HepG2 (cell line): ENCODE results near the gene GNG7. TPM values are rescaled to one million over a fixed set of nuclear protein-coding genes. Genes with fewer than 3 reads are reported as not detected.

Experiments used
- BRCA1 ChIP-seq: sonication (generic); formaldehyde crosslinking; IDR thresholded peaks from 2 replicates; pipeline ENCODE4 v1.4.0; 2020; ENCODE audit warnings: missing genetic modification reagents
- THYN1 ChIP-seq: sonication (generic); formaldehyde crosslinking; IDR thresholded peaks from 2 replicates; pipeline ENCODE4 v1.8.1; 2023; ENCODE audit warnings: low read depth, mild to moderate bottlenecking, moderate library complexity, missing genetic modification reagents, borderline replicate concordance
- ZBTB10 ChIP-seq: sonication (generic); formaldehyde crosslinking; IDR thresholded peaks from 2 replicates; pipeline ENCODE4 v1.4.0; 2020; ENCODE audit warnings: missing genetic modification reagents, borderline replicate concordance
- ZMYM2 ChIP-seq: sonication (generic); formaldehyde crosslinking; IDR thresholded peaks from 2 replicates; pipeline ENCODE4 v1.8.0; 2022; ENCODE audit warnings: mild to moderate bottlenecking, missing genetic modification reagents
- ZNF10 ChIP-seq: sonication (generic); formaldehyde crosslinking; IDR thresholded peaks from 2 replicates; pipeline ENCODE4 v1.4.0; 2020; ENCODE audit warnings: mild to moderate bottlenecking, low read depth, missing genetic modification reagents, borderline replicate concordance
- ZNF296 ChIP-seq: sonication (generic); formaldehyde crosslinking; conservative IDR thresholded peaks from 2 replicates; pipeline ENCODE4 v1.5.0; 2020; ENCODE audit warnings: mild to moderate bottlenecking, missing genetic modification reagents
- ZNF800 ChIP-seq: sonication (generic); formaldehyde crosslinking; IDR thresholded peaks from 2 replicates; pipeline ENCODE4 v1.4.0; 2020; ENCODE audit warnings: missing genetic modification reagents
- polyA plus RNA-seq, 8 experiments: library from polyadenylated mRNA; depleted of rRNA in 3 of 8; stranded (reverse) in 7 of 8; unstranded in 1 of 8; fragments of >200 nt; fragmentation: Illumina TruSeq in 4 of 8; extraction: Trizol in 4 of 8; gene quantifications; 2 replicates each; pipeline versions ENCODE4 v1.2.1 to v1.2.3, GENCODE V29; 2011 to 2016; ENCODE audit warnings: low read depth in 4 of 8, missing spikeins in 1 of 8, mixed read lengths in 1 of 8; ENCODE audit not compliant: insufficient read depth in 1 of 8
- total RNA-seq, 5 experiments: library from RNA; depleted of rRNA; stranded (reverse); fragments of >200 nt; fragmentation: Illumina TruSeq; extraction: Trizol; gene quantifications; 2 replicates each; pipeline ENCODE4 v1.2.3, GENCODE V29; 2016; ENCODE audit warnings: low read depth in 1 of 5
- TF ChIP-seq, protein P1 (sequence below): sonication (generic); formaldehyde crosslinking; IDR thresholded peaks from 2 replicates; pipeline ENCODE4 v1.5.0; 2020; ENCODE audit warnings: mild to moderate bottlenecking, missing genetic modification reagents

GNG7 gene
- total and polyA plus RNA-seq, 2 of the 13 experiments (the other 11 are each of a cell fraction or from before 2014, with no cell fraction given): 1.4 to 3.3 TPM

GRCh38 chr19:2685204-2685704, 17.2 kb downstream of the GNG7 start (continued):
- TF ChIP-seq, protein P1, sequence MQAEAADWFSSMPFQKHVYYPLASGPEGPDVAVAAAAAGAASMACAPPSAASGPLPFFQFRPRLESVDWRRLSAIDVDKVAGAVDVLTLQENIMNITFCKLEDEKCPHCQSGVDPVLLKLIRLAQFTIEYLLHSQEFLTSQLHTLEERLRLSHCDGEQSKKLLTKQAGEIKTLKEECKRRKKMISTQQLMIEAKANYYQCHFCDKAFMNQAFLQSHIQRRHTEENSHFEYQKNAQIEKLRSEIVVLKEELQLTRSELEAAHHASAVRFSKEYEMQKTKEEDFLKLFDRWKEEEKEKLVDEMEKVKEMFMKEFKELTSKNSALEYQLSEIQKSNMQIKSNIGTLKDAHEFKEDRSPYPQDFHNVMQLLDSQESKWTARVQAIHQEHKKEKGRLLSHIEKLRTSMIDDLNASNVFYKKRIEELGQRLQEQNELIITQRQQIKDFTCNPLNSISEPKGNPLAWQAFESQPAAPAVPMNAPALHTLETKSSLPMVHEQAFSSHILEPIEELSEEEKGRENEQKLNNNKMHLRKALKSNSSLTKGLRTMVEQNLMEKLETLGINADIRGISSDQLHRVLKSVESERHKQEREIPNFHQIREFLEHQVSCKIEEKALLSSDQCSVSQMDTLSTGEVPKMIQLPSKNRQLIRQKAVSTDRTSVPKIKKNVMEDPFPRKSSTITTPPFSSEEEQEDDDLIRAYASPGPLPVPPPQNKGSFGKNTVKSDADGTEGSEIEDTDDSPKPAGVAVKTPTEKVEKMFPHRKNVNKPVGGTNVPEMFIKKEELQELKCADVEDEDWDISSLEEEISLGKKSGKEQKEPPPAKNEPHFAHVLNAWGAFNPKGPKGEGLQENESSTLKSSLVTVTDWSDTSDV (CRISPR knock-in tag): 0 out of 2 replicates have a peak, but pooled peaks have one; percentile 23
- TF ChIP-seq ZNF800 (CRISPR knock-in tag): no peak
- TF ChIP-seq ZNF296: no peak
- TF ChIP-seq THYN1 (CRISPR knock-in tag): no peak
- TF ChIP-seq BRCA1: no peak
- TF ChIP-seq ZNF10: no peak
- no peak for TF ChIP-seq ZMYM2 (CRISPR knock-in tag)
- no peak for TF ChIP-seq ZBTB10 (CRISPR knock-in tag)
